Karpas-422 (cell line): Measurements from ENCODE around the gene ZNF148. TPM values are rescaled to one million over a fixed set of nuclear protein-coding genes. Genes with fewer than 3 reads are reported as not detected.

Source experiments
- DNase-seq: peaks from one replicate; pipeline ENCODE4 v3.0.0-alpha.2; 2015
- H2AFZ ChIP-seq: fragments of 200-600 bp; sonication (generic); 2 replicates; pipeline ENCODE4 v1.6.1; 2014; ENCODE audit warnings: antibody characterized with exemption, low read length, mixed read lengths
- H3K27ac ChIP-seq: fragments of 200-600 bp; sonication (generic); 2 replicates; pipeline ENCODE4 v1.5.1; 2014; ENCODE audit warnings: mild to moderate bottlenecking, low read length, moderate library complexity
- H3K27me3 ChIP-seq: fragments of 200-600 bp; sonication (generic); 2 replicates; pipeline ENCODE4 v1.6.1; 2014; ENCODE audit warnings: low read length, mixed read lengths
- H3K36me3 ChIP-seq: fragments of 200-600 bp; sonication (generic); 2 replicates; pipeline ENCODE4 v1.6.1; 2014; ENCODE audit warnings: low read length, mixed read lengths; ENCODE audit not compliant: insufficient read depth
- H3K4me1 ChIP-seq: fragments of 200-600 bp; sonication (generic); 2 replicates; pipeline ENCODE4 v1.6.1; 2014; ENCODE audit warnings: mild to moderate bottlenecking, low read length, mixed read lengths
- H3K4me2 ChIP-seq: fragments of 200-600 bp; sonication (generic); 2 replicates; pipeline ENCODE4 v1.6.1; 2014; ENCODE audit warnings: low read length, low read depth, mild to moderate bottlenecking; ENCODE audit not compliant: poor library complexity, severe bottlenecking
- H3K4me3 ChIP-seq: fragments of 200-600 bp; sonication (generic); 2 replicates; pipeline ENCODE4 v1.5.1; 2014; ENCODE audit warnings: mild to moderate bottlenecking, antibody characterized with exemption, low read length, mixed read lengths
- H3K79me2 ChIP-seq: fragments of 200-600 bp; sonication (generic); 2 replicates; pipeline ENCODE4 v1.6.1; 2014; ENCODE audit warnings: mild to moderate bottlenecking, low read length, mixed read lengths
- H3K9ac ChIP-seq: fragments of 200-600 bp; sonication (generic); 2 replicates; pipeline ENCODE4 v1.6.0; 2014; ENCODE audit warnings: low read length
- H3K9me2 ChIP-seq: fragments of 200-600 bp; sonication (generic), shearing (Covaris generic); replicated peaks from 2 replicates; pipeline ENCODE4 v1.6.0; 2014; ENCODE audit warnings: mild to moderate bottlenecking, low read length, moderate library complexity; ENCODE audit not compliant: insufficient read depth
- H3K9me3 ChIP-seq: fragments of 300-700, 200-600 bp; sonication (generic); 2 replicates; pipeline ENCODE4 v1.6.1; 2014; ENCODE audit warnings: low read length, mixed read lengths
- H4K20me1 ChIP-seq: fragments of 200-600 bp; sonication (generic); 2 replicates; pipeline ENCODE4 v1.6.1; 2014; ENCODE audit warnings: mild to moderate bottlenecking, antibody characterized with exemption, low read length, low read depth; ENCODE audit not compliant: insufficient read depth
- total RNA-seq: library from RNA; depleted of rRNA; stranded (reverse); fragments of >200 nt; shearing (Covaris generic); gene quantifications from 2 replicates; pipeline ENCODE4 v1.2.3, GENCODE V29; 2014; ENCODE audit warnings: low replicate concordance

Gene ZNF148
- total RNA-seq, 1 experiment from 2014 or later = 53.8 TPM

DNA sequence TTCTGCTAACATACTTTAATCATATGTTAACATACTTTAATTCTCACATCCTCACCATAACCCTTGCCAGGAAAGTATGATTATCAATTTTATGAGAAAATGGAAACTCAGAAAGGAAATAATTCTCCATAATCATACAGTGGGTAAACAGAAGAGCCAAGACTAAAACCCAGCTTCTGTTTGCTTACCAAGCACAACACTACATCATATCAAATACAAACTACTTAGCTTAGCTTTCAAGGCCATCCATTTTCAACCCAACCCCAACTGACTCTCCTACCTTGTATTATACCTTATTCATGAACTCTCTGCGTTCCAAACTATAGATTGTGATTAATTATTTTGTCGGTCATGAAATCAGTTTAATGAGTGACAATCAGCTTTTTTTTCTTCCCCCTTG lies 9.0 kb downstream of the ZNF148 start:
- Histone ChIP-seq H3K27ac (no peak overlapping the region), H2AFZ (no peak overlapping the region), H3K79me2 (peaks cover 100% of the 10 kb centered on the region), H4K20me1 (peaks cover 17% of the 10 kb centered on the region; the same call in 1 of the 2 replicates), H3K4me3 (no peak overlapping the region), H3K9ac (no peak overlapping the region), H3K36me3 (no peaks in the 10 kb centered on the region; the same call in 1 of the 2 replicates), H3K9me2 (no peaks in the 10 kb centered on the region), H3K4me1 (peaks cover 16% of the 10 kb centered on the region), H3K4me2 (no peak overlapping the region), H3K27me3 (no peaks in the 10 kb centered on the region), H3K9me3 (no peaks in the 10 kb centered on the region)
- no peak for DNase-seq

GRCh38 chr3:125359700-125360099 lies 15.4 kb downstream of the ZNF148 start:
- H3K27ac ChIP-seq = peak overlapping the region; percentile 68
- no peak overlapping the region; the same call in 1 of the 2 replicates for H3K4me3 ChIP-seq
- no peaks in the 10 kb centered on the region for H3K9me2 ChIP-seq
- peaks cover 6% of the 10 kb centered on the region; the same call in 1 of the 2 replicates for H4K20me1 ChIP-seq
- peaks cover 55% of the 10 kb centered on the region for H3K4me1 ChIP-seq
- H2AFZ ChIP-seq = no peak overlapping the region
- H3K27me3 ChIP-seq = no peaks in the 10 kb centered on the region
- H3K9ac ChIP-seq = peak overlapping the region; percentile 25; the same call in 1 of the 2 replicates
- H3K36me3 ChIP-seq = no peaks in the 10 kb centered on the region; the same call in 1 of the 2 replicates
- H3K9me3 ChIP-seq = no peaks in the 10 kb centered on the region
- DNase-seq = no peak
- peak overlapping the region; percentile 86 for H3K4me2 ChIP-seq
- H3K79me2 ChIP-seq = peaks cover 99% of the 10 kb centered on the region

- H3K4me3 ChIP-seq = no peak overlapping the region
- peaks cover 6% of the 10 kb centered on the region; the same call in 1 of the 2 replicates for H4K20me1 ChIP-seq
- peaks cover 99% of the 10 kb centered on the region for H3K79me2 ChIP-seq
- peak overlapping the region; percentile 86 for H3K4me2 ChIP-seq
- peak overlapping the region; percentile 68 for H3K27ac ChIP-seq
- no peaks in the 10 kb centered on the region for H3K9me3 ChIP-seq
- no peak for DNase-seq
- peaks cover 61% of the 10 kb centered on the region for H3K4me1 ChIP-seq
- H3K27me3 ChIP-seq = no peaks in the 10 kb centered on the region
- H3K36me3 ChIP-seq = no peaks in the 10 kb centered on the region; the same call in 1 of the 2 replicates
- no peaks in the 10 kb centered on the region for H3K9me2 ChIP-seq
- peak overlapping the region; percentile 25 for H3K9ac ChIP-seq
- H2AFZ ChIP-seq = no peak overlapping the region
These were observed 16.2 kb downstream of the ZNF148 start for GRCh38 chr3:125358923-125359322.

GRCh38 chr3:125357837-125358236 lies 17.3 kb downstream of the ZNF148 start:
- peaks cover 70% of the 10 kb centered on the region for H3K4me1 ChIP-seq
- no peak for DNase-seq
- H3K9me2 ChIP-seq = no peaks in the 10 kb centered on the region
- H3K9ac ChIP-seq = peak overlapping the region; percentile 85
- H4K20me1 ChIP-seq = peaks cover 6% of the 10 kb centered on the region; the same call in 1 of the 2 replicates
- H3K36me3 ChIP-seq = no peaks in the 10 kb centered on the region
- H3K27ac ChIP-seq = peak overlapping the region; percentile 74
- H2AFZ ChIP-seq = no peak overlapping the region
- H3K9me3 ChIP-seq = no peaks in the 10 kb centered on the region
- peak overlapping the region; percentile 76 for H3K4me3 ChIP-seq
- H3K79me2 ChIP-seq = peaks cover 99% of the 10 kb centered on the region
- no peaks in the 10 kb centered on the region for H3K27me3 ChIP-seq
- peak overlapping the region; percentile 86 for H3K4me2 ChIP-seq

DNA sequence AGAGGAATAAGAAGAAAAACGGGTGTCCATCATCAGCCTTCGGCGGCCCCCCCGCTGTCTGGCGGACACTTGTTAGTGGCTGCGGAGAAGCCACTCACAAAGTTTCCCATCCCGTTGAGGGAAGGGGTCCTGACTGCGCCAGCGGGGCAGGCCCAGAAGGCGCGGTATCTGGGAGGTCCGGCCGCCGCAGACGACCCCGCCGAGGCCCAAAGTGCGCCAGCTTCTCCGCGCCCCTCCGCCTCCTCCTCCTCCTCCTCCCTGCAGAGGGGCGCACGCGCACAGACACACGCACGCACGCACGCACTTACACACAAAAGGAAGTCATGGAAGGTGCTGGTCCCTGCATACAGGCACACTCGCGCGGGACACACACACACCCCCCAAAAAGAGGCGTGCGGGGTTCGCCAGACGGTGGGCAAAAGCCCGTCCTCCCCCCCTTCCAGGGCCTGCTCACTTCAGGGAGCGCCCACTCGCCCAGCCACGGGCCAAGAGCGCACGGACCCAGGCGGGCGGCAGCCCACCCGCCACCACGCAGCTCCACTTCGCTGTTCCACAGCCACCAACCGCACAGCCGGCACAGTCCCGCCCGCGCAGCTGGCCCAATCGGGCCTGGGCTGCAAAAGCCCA lies 18.0 kb downstream of the ZNF148 start:
- H3K4me3 ChIP-seq = peak overlapping the region; percentile 76
- peak overlapping the region; percentile 74 for H3K27ac ChIP-seq
- peaks cover 99% of the 10 kb centered on the region for H3K79me2 ChIP-seq
- H3K27me3 ChIP-seq = no peaks in the 10 kb centered on the region
- H3K36me3 ChIP-seq = 0 out of 2 replicates have a peak, but pooled peaks cover under 1% of the 10 kb centered on the region
- DNase-seq = peak; percentile 91
- H3K9ac ChIP-seq = peak overlapping the region; percentile 85
- H3K4me2 ChIP-seq = peak overlapping the region; percentile 86
- H3K4me1 ChIP-seq = peaks cover 77% of the 10 kb centered on the region
- H3K9me3 ChIP-seq = no peaks in the 10 kb centered on the region
- no peak overlapping the region for H2AFZ ChIP-seq
- H4K20me1 ChIP-seq = peaks cover 5% of the 10 kb centered on the region; the same call in 1 of the 2 replicates
- no peaks in the 10 kb centered on the region for H3K9me2 ChIP-seq

DNA sequence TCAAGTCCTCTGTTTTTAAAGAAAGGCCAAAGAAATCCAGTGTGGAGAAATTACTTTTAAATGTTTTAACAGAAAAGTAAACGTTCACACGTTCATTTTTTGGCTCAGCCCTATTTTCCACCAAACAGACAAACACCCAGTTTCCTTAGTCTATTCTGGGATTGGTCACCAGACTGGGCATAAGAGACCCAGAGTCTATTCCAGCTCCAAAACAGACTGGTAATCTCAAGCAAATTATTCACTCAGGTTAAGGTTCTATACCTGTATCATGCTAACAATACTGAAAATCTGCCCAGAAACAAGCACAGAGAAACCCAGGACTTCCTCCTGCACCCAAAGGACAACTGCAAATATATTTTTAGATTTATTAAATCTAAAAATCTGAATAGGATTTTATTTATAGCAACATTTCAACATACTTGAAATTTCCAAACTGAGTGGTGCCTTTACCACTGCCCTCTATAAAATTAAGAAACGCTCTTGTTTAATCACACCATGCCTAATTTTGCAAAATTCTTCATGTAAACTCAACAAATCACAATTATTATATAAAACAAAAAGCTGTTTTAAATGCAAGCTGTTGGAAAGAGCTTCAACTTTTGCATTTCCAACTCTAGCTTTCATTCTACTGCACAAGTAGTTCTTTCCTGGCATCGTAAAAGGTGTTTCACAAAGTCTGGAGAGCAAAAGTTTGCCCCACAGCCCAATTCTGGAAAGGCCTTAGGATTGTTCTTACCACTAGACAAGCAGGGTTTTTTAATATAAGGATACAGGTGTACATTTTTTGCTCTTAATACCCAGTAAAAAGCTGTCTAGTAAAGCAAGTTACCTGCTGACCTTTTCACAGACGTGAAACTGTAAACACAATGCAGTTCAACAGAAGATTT lies 18.7 kb downstream of the ZNF148 start:
- peak overlapping the region; percentile 74 for H3K27ac ChIP-seq

DNA sequence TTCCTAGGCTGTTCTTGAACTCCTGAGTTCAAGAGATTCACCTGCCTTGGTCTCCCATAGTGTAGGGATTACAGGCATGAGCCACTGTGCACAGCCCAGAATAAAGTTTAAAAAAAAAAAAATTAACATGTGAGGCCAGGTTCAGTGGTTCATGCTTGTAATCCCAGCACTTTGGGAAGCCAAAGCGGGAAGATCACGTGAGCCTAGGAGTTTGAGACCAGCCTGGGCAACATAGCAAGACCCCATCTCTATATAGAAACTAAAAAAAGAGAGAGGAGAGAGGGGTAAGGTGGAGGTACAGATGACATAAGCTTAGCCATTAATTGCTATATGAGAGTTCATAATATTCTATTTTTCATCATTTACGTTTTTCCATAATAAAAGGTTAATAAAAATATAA lies 21.5 kb downstream of the ZNF148 start:
- Histone ChIP-seq H3K4me1 (peaks cover 68% of the 10 kb centered on the region), H3K4me3 (no peak overlapping the region), H3K36me3 (peaks cover 27% of the 10 kb centered on the region), H3K27ac (peak overlapping the region; percentile 48; the same call in 1 of the 2 replicates), H3K27me3 (no peaks in the 10 kb centered on the region), H3K4me2 (no peak overlapping the region), H2AFZ (no peak overlapping the region), H3K9ac (no peak overlapping the region), H3K9me3 (no peaks in the 10 kb centered on the region), H3K9me2 (no peaks in the 10 kb centered on the region), H4K20me1 (no peaks in the 10 kb centered on the region), H3K79me2 (peaks cover 100% of the 10 kb centered on the region)
- no peak for DNase-seq

More for the DNA sequence above, 18.7 kb downstream of the ZNF148 start:
- Histone ChIP-seq H3K9me2 (no peaks in the 10 kb centered on the region), H3K4me1 (peaks cover 85% of the 10 kb centered on the region), H3K4me2 (peak overlapping the region; percentile 86), H3K79me2 (peaks cover 99% of the 10 kb centered on the region), H3K9ac (peak overlapping the region; percentile 85), H2AFZ (no peak overlapping the region), H3K36me3 (peaks cover 8% of the 10 kb centered on the region; the same call in 1 of the 2 replicates), H3K27me3 (no peaks in the 10 kb centered on the region), H4K20me1 (no peaks in the 10 kb centered on the region), H3K4me3 (peak overlapping the region; percentile 76), H3K9me3 (no peaks in the 10 kb centered on the region)
- DNase-seq = peak; percentile 65

- Histone ChIP-seq H3K9ac (no peak overlapping the region), H3K27ac (peak overlapping the region; percentile 48; the same call in 1 of the 2 replicates), H3K9me3 (no peaks in the 10 kb centered on the region), H3K4me2 (peak overlapping the region; percentile 3), H3K4me1 (peaks cover 63% of the 10 kb centered on the region), H3K4me3 (no peak overlapping the region), H3K36me3 (peaks cover 28% of the 10 kb centered on the region), H4K20me1 (no peaks in the 10 kb centered on the region), H2AFZ (no peak overlapping the region), H3K79me2 (peaks cover 100% of the 10 kb centered on the region), H3K27me3 (no peaks in the 10 kb centered on the region), H3K9me2 (no peaks in the 10 kb centered on the region)
- no peak for DNase-seq
These were observed 22.0 kb downstream of the ZNF148 start for GRCh38 chr3:125353128-125353527.
